Motor neuron (in vitro differentiated cells): ENCODE measurements around the gene SLC38A10. TPM values are rescaled to one million over a fixed set of nuclear protein-coding genes. Genes with fewer than 3 reads are reported as not detected.

Experiments used
- ATAC-seq, 8 experiments: fragments of 200-7000 bp; cut with Tn5 transposase; replicated peaks in 6 of 8; 2 replicates each; pipeline ENCODE4 v1.8.0; 2021; ENCODE audit warnings: mild to moderate bottlenecking in 8 of 8, moderate library complexity in 8 of 8
- H3K27ac ChIP-seq, 2 donors: fragments of 250-450 bp; sonication (Bioruptor Pico); 2 replicates each; pipeline ENCODE4 v1.9.0; 2021; ENCODE audit warnings: antibody characterized with exemption in 2 of 2, mild to moderate bottlenecking in 2 of 2, moderate library complexity in 1 of 2
- H3K4me1 ChIP-seq, 2 donors: fragments of 250-450 bp; sonication (Bioruptor Pico); replicated peaks in 1 of 2; 2 replicates each; pipeline ENCODE4 v1.6.1; 2021; ENCODE audit warnings: antibody characterized with exemption in 2 of 2, mild to moderate bottlenecking in 2 of 2, moderate library complexity in 1 of 2
- H3K4me3 ChIP-seq, 5 donors: fragments of 250-450 bp; sonication (Bioruptor Pico); 2 replicates each; pipeline ENCODE4 v1.9.0; 2021; ENCODE audit warnings: antibody characterized with exemption in 5 of 5, mild to moderate bottlenecking in 5 of 5, moderate library complexity in 4 of 5
- WGBS, 10 experiments: fragments of 450-650 bp; shearing (Covaris generic); methylation state at CpG; one replicate each; pipeline ENCODE4 v1.0.0; 2022; 5-methylcytosine and 5-hydroxymethylcytosine counted together
- in situ Hi-C, 9 experiments: fragments of 400-800 bp; cut with MboI; loops; one replicate each; pipeline ENCODE4 v1.15.0; 2021; ENCODE audit warnings: low sequenced_read_pairs in 9 of 9, low pct_unique_long_range_greater_than_20kb in 2 of 9; ENCODE audit not compliant: unreplicated experiment in 9 of 9
- total RNA-seq, 8 experiments: library from RNA; unstranded; fragments of 300-600 nt; gene quantifications; 2 replicates each; pipeline versions ENCODE4 v1.2.3 to v1.2.4, GENCODE V29; 2022

The SLC38A10 gene
- total RNA-seq, 8 experiments from 2014 or later: 29.0 to 57.1 (median 49.1) TPM

GRCh38 chr17:81328489-81328888 is 33.4 kb upstream of the SLC38A10 start:
- H3K4me1 ChIP-seq: peaks cover 50 to 60% of the 10 kb centered on the region in 2 donors
- WGBS, 10 experiments: 90% methylated on average over 2 of the region's 14 CpGs; no CpG with 5 or more reads in 9 of the 10 experiments
- H3K4me3 ChIP-seq: no peak overlapping the region
- in situ Hi-C loops: no loop called here
- H3K27ac ChIP-seq: peak overlapping the region; percentile 80 to 87
- ATAC-seq: no peak

- Histone ChIP-seq H3K4me3 (no peak overlapping the region), H3K27ac (no peak overlapping the region), H3K4me1 (peaks cover 38 to 46% of the 10 kb centered on the region in 2 donors)
- in situ Hi-C loops: no loop called here
- 68 to 100% (median 77%) methylated on average over 1 to 7 of the region's 14 CpGs; no CpG with 5 or more reads in 3 of the 10 experiments for WGBS, 10 experiments
- ATAC-seq: no peak
Observed at GRCh38 chr17:81325714-81326358, 30.7 kb upstream of the SLC38A10 start.

GRCh38 chr17:81324851-81325713 is 30.0 kb upstream of the SLC38A10 start:
- in situ Hi-C loops: no loop called here
- H3K4me3 ChIP-seq: no peak overlapping the region
- no peak for ATAC-seq
- H3K27ac ChIP-seq: no peak overlapping the region
- peaks cover 30 to 39% of the 10 kb centered on the region in 2 donors for H3K4me1 ChIP-seq
- 40 to 100% (median 83%) methylated on average over 1 to 5 of the region's 22 CpGs; no CpG with 5 or more reads in 4 of the 10 experiments for WGBS, 10 experiments

GRCh38 chr17:81324177-81324850 is 29.2 kb upstream of the SLC38A10 start:
- WGBS, 10 experiments: 80 to 100% (median 86%) methylated on average over 1 to 8 of the region's 17 CpGs; no CpG with 5 or more reads in 4 of the 10 experiments

GRCh38 chr17:81323411-81323868 is 28.3 kb upstream of the SLC38A10 start:
- ATAC-seq: peak in 4 of 8 experiments; percentile 10 to 50 (median 38)
- no peak overlapping the region for H3K27ac ChIP-seq
- no peak overlapping the region for H3K4me3 ChIP-seq
- peaks cover 21 to 30% of the 10 kb centered on the region in 2 donors for H3K4me1 ChIP-seq
- in situ Hi-C loops: no loop called here
- 0 to 76% (median 20%) methylated on average over 1 to 3 of the region's 20 CpGs; no CpG with 5 or more reads in 7 of the 10 experiments for WGBS, 10 experiments

More at GRCh38 chr17:81324177-81324850, 29.2 kb upstream of the SLC38A10 start:
- H3K27ac ChIP-seq: no peak overlapping the region
- in situ Hi-C loops: no loop called here
- no peak for ATAC-seq
- peaks cover 23 to 31% of the 10 kb centered on the region in 2 donors for H3K4me1 ChIP-seq
- no peak overlapping the region for H3K4me3 ChIP-seq

GRCh38 chr17:81323083-81323369 is 27.9 kb upstream of the SLC38A10 start:
- peaks cover 21 to 30% of the 10 kb centered on the region in 2 donors for H3K4me1 ChIP-seq
- no peak overlapping the region for H3K27ac ChIP-seq
- H3K4me3 ChIP-seq: no peak overlapping the region
- WGBS, 10 experiments: 80% methylated on average over 1 of the region's 10 CpGs; no CpG with 5 or more reads in 9 of the 10 experiments
- in situ Hi-C loops: no loop called here
- ATAC-seq: peak in 3 of 8 experiments; percentile 6 to 31 (median 8)

- peak; percentile 11 to 54 (median 18) for ATAC-seq
- in situ Hi-C loops: no loop called here
Observed at GRCh38 chr17:81322271-81323082, 27.4 kb upstream of the SLC38A10 start.

GRCh38 chr17:81317961-81318605 is 23.0 kb upstream of the SLC38A10 start:
- peak overlapping the region in 1 of 2 donors; percentile 44 for H3K27ac ChIP-seq
- H3K4me1 ChIP-seq: peaks cover 46 to 51% of the 10 kb centered on the region in 2 donors
- peak in 5 of 8 experiments; percentile 38 to 54 (median 41) for ATAC-seq
- 20 to 90% (median 37%) methylated on average over 1 to 7 of the region's 17 CpGs; no CpG with 5 or more reads in 3 of the 10 experiments for WGBS, 10 experiments
- H3K4me3 ChIP-seq: no peak overlapping the region
- in situ Hi-C loops: no loop called here

More at GRCh38 chr17:81322271-81323082, 27.4 kb upstream of the SLC38A10 start:
- no peak overlapping the region for H3K27ac ChIP-seq
- WGBS, 10 experiments: no CpG with 5 or more reads among the region's 34 CpGs
- no peak overlapping the region for H3K4me3 ChIP-seq
- peaks cover 26 to 33% of the 10 kb centered on the region in 2 donors for H3K4me1 ChIP-seq

- no peak for ATAC-seq
Observed at GRCh38 chr17:81317530-81317821, 22.4 kb upstream of the SLC38A10 start.

GRCh38 chr17:81315885-81316391 is 20.8 kb upstream of the SLC38A10 start:
- no peak for ATAC-seq

More at GRCh38 chr17:81317530-81317821, 22.4 kb upstream of the SLC38A10 start:
- 25 to 80% (median 60%) methylated on average over 1 to 2 of the region's 10 CpGs; no CpG with 5 or more reads in 7 of the 10 experiments for WGBS, 10 experiments
- Histone ChIP-seq H3K4me1 (peaks cover 45 to 49% of the 10 kb centered on the region in 2 donors), H3K4me3 (no peak overlapping the region), H3K27ac (no peak overlapping the region)
- in situ Hi-C loops: no loop called here

GRCh38 chr17:81315129-81315884 is 20.2 kb upstream of the SLC38A10 start:
- Histone ChIP-seq H3K27ac (peak overlapping the region; percentile 27 to 68), H3K4me1 (peaks cover 62 to 65% of the 10 kb centered on the region in 2 donors), H3K4me3 (no peak overlapping the region)
- in situ Hi-C loops: no loop called here
- no peak for ATAC-seq
- WGBS, 10 experiments: 86 to 100% methylated on average over 2 to 8 of the region's 19 CpGs; no CpG with 5 or more reads in 8 of the 10 experiments

More at GRCh38 chr17:81315885-81316391, 20.8 kb upstream of the SLC38A10 start:
- no peak overlapping the region for H3K27ac ChIP-seq
- WGBS, 10 experiments: 73 to 100% (median 90%) methylated on average over 1 to 5 of the region's 20 CpGs; no CpG with 5 or more reads in 6 of the 10 experiments
- no peak overlapping the region for H3K4me3 ChIP-seq
- peaks cover 57 to 59% of the 10 kb centered on the region in 2 donors for H3K4me1 ChIP-seq
- in situ Hi-C loops: no loop called here
